HG02763 (cell line): ENCODE measurements around the gene SAPCD1.

Source experiments
- ATAC-seq: cut with Tn5 transposase; IDR thresholded peaks from one replicate; pipeline ENCODE4 v1.9.1; 2021; ENCODE audit warnings: mild to moderate bottlenecking, moderate library complexity; ENCODE audit not compliant: unreplicated experiment

The SAPCD1 gene

GRCh38 chr6:31749301-31750036 is 13.0 kb upstream of the SAPCD1 start:
- no peak for ATAC-seq

- ATAC-seq = no peak
Observed at GRCh38 chr6:31750411-31751022, 11.9 kb upstream of the SAPCD1 start.

- ATAC-seq = no peak
Observed at GRCh38 chr6:31752739-31753319, 9.6 kb upstream of the SAPCD1 start.

DNA sequence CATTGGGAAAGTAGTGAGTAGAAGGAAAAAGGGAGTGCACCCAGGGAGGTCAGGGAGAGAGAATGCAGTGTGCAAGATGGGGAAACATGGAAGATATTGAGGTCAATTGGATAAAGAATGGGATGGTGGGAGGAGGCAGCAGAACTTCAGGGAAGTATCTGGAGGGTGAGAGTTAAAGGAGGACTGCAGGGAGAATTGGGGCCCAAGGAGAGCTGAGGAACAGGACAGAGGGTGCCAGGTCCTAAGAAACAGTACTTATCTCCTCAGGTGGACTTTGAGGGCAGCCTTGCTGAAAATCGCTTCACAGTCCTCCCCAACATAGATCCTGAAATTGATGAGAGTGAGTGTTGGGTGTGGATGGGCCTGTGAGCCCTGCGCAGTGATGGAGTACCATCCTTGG is 4.2 kb upstream of the SAPCD1 start:
- no peak for ATAC-seq

GRCh38 chr6:31760790-31761189 is 1.7 kb upstream of the SAPCD1 start:
- no peak for ATAC-seq

DNA sequence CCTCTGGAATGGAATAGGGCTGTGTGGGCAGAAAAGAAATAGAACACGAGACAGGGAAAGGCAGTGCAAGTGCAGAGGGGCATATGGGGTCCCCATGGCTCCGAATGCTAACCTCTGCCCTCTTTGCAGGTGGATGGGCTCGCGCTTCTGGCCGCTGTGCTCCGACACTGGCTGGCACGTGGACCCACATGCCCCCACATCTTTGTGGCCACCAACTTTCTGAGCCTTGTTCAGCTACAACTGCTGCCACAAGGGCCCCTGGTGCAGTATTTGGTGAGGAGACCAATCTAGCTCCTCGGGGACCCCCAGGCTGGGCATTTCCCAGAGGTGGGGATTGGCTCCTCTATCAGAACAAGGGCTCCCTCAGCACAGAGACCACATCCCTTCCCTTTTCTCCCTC is 1.1 kb upstream of the SAPCD1 start:
- ATAC-seq = no peak

DNA sequence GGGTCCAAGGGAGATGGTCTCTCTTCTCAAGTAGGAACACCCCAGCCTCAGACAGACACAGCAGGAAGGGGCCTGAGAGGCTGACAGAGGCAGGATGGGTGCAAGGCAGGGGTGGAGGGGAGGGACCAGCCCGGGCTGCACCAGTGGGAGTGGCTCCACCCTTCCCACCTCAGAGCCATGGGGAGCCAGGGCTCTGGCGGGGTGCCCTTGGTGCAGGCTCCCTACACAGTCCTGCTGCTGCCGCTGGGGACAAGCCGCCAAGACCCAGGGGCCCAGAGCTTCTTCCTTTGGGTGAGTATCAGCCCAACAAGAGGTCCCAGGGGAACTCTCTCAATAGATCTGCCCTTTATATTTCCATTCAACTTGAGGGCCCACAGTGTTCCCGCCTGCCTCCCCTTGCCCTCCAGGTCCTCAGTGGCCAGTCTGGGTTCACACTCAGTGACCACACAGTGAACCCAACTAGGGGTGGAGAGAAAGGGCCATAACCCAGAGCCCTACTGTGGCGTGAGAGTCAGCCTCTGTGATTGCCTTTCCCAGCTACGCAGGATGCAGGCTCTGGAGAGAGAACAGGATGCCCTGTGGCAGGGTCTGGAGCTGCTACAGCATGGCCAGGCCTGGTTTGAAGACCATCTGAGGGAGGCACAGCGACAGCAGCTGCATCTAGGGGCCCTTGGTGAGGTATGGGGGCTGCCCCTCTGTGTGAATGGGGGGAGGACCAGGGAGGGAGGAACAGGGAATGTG is 592 bp downstream of the SAPCD1 start:
- no peak for ATAC-seq

DNA sequence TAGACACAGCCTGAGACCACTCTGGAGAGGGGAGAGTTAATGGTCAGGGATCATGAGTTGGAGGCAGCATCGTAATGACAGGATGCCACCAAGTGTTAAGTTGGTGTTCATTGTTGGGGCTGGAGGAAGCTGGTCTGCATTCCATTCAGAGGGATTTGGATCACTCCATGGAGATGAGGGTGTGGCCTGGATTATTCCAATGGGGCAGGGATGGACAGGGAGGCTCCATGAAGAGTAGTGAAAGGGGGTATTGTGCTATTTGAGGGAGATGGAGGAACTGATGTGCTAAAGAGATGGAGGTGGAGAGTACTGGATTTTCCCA is 1.1 kb downstream of the SAPCD1 start:
- no peak for ATAC-seq

GRCh38 chr6:31764198-31764597 is 1.7 kb downstream of the SAPCD1 start:
- ATAC-seq = no peak

GRCh38 chr6:31765559-31765909 is 3.1 kb downstream of the SAPCD1 start:
- no peak for ATAC-seq

DNA sequence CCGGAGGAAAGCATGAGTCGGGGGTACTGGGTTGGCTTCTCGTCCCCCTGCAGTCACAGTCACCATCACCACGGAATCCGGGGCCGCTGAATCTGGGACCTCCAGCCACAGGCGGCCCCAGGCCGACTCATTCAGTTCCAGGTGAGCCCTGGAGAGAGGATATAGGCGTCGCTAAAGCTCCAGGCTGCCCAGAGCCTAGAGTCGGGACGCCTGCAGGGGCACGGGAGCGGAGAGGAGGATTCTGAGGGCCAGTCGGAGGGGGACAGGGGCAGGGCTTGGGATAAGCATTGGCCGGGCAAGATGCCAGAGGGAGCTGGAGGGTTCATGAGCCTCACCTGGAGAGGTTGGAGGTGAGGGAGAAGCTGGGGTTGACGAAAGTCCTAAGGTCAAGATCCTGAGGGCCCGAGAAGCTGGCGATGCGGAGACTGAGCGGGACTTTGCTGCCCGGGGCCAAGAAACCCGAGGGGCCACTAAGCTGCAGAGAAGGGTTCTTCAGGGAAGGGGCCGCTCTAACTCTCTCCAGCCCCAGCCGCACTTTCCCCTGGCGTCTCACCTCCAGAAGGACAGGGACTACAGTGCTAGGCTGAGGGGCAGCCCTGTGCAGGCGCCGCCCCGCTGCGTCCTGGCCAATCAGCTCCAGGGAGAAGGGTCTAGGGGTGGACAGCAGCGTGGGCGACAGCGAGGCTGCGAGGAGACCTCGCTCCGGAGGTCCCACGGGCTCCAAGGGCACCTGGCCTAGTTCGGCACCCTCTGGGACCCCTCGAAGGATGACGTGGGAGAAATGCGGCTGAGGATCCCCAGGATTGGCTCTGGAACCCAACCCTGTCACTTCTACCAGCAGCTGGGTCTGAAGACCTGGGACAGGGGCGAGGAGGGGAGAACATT is 3.7 kb downstream of the SAPCD1 start:
- no peak for ATAC-seq

DNA sequence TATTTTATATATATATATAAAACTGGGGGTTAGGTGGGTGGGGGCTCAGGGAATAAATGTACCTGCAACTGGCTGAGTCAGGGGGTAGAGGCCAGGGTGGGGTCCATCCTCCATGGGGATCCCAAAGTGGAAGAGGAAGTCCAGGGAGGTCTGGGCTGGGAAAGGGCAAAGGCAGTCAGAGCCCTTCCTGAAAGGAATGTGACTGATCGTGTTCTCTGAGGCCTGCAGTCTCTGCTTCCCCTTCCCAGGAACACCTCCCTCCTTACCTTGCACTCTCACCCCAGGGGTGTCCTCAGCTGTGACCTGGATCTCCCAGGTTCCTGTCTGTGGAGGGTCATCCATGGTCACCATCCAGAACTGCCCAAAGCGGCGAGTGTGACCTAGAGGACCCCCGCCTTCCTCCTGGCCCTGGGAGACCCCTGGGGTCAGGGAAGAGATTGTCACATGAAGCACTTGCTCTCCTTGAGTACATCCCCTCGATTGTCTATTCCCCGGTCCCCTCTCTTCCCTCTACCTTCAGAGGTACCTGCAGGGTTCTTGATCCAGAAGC is 4.7 kb downstream of the SAPCD1 start:
- no peak for ATAC-seq

DNA sequence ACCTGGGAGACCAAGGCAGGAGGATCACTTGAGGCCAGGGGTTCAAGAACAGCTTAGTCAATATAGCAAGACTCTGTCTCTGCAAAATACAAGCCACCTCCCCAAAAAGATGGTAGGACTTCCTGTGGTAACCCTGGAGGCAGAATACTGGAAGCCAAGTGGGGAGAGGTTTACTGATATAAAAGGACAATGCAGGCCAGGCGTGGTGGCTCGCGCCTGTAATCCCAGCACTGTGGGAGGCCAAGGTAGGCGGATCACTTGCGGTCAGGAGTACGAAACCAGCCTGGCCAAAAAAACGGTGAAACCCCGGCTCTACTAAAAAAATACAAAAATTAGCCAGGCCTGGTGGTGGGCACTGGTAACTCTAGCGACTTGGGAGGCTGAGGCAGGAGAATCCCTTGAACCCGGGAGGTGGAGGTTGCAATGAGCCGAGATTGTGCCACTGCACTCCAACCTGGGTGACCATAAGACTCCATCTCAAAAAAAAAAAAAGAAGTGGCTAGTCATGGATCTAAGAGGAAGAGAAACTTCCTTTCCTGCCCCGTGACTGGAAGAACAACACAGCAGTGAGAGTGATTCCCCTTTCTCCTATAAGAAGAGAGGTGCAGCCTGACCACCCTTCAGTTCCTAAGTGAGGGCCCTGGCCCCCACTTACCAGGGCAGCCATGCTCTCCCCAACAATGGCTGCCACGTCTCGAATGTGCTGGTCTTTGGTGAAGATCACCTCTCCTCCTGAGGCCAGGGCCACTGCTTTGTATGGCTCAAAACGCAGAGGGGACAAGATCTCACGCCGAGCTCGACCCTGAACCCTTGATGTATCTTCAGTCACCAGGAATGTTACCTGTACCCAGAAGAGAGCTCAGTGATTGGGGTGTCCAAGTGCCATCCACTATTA is 6.2 kb downstream of the SAPCD1 start:
- ATAC-seq = no peak

DNA sequence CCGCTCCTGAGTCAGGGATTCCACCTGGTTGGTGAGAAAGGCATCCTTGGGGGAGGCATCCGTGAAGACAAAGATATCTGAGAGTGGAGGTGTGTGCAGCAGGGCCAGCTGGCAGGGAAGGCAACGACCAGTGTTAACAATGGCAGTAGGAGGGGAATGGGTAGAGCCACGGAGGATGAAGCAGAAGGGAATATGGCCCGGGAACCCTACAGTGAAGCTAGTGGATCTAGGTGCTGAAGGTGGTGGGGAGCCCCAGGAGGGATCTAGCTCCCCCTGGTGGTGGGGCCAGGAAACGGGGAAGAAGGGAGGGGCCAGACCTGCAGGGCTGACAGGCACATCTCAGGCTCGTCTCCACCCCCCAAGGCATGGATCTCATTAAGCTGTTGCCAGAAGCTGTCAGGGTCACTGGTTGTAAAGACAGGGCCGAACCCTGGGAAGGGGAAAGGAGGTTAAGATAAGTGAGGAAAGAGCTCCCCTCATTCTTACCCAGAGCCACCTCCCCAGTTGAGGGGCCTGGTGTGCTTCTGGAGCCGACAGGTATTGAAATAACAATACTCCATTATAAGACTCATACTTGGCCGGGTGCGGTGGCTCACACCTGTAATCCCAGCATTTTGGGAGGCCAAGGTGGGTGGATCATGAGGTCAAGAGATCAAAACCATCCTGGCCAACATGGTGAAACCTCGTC is 7.4 kb downstream of the SAPCD1 start:
- peak; percentile 53 for ATAC-seq

DNA sequence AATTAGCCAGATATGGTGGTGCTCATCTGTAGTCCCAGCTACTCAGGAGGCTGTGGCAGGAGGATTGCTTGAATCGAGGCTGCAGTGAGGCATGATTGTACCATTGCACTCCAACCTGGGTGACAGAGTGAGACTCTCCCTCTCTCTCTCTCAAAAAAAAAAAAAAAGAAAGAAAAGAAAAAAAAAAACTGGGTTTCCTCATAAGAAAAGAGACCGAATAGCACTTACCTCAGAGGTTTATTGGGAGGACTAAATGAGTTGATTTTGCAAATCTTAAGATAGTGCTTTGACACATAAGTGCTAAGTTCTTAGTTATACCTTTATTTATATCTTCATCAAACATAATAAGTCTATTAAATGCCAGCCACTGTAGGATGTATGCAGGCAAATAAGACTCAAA is 8.4 kb downstream of the SAPCD1 start:
- ATAC-seq = no peak

GRCh38 chr6:31771992-31772358 is 9.5 kb downstream of the SAPCD1 start:
- ATAC-seq = no peak

DNA sequence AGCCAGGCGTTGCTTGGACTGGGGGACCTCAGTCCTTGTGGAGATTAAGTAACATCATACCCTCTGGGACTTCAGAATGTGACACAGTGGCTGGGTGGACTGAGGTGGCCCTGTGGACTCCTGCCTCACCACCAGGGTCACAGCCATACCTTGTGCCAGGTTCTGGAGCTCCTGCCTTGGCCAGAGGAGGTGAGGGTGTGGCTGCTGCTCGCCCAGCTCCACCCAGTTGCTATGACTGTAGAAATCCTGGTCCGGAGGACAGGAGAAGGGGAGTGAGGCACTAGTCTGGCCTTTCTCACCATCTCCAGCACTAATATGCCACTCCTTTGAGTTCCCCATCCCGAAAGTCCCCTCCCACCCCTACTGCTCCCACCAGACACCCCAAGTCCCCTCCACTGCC is 12.7 kb downstream of the SAPCD1 start:
- no peak for ATAC-seq

DNA sequence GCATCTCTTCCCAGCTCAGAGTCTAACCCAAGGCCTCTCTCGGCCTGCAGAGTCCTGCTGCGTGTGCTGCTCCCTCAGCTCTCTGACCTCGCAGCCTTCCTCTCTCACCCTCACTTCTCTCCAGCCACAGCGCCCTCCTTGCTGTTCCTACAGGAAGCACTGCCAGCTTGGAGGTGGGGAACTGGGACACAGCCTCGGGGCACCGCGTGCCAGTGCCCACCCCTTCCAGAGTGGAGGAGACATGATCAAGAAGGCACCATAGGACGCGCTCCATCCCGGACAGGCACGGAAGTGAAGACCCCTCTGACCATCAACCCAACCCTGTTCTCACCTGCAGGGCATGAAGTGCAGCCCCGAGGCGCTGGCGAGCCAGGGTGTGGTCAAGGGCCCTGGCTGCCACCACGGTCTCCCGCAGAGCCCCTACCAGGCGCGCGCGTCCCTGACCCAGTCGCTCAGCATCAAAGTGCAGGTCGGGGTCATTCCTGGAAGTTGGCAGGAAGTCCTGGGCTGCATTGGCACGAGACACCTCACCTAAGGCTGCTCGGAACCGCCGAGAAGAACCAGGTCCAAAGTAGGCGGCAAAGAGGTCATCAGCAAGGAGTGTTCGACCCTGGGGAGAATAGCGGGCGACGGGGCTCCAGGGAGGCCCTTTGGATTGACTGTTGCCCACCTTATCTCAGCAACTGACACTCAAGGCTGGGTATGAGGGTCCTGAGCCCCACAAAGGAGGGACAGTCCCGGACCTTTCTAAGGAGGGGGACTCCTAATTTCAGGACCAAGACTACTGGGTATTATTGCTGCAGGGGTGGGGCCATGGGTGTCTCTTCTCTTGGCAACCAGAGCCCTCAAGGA is 13.4 kb downstream of the SAPCD1 start:
- no peak for ATAC-seq
